PC-3 (cell line): ENCODE data around the gene FOXQ1. TPM values are rescaled to one million over a fixed set of nuclear protein-coding genes. Genes with fewer than 3 reads are reported as not detected.

Source experiments
- ATAC-seq: fragments of 200-7000 bp; cut with Tn5 transposase; 2 replicates; pipeline ENCODE4 v1.9.1; 2020; ENCODE audit warnings: mild to moderate bottlenecking, moderate library complexity
- BruUV-seq: library from RNA; stranded (reverse); fragments of 400-500 nt; replicated peaks from 2 replicates; lab custom pipeline; 2021; lab: Mats Ljungman, UMichigan
- CTCF ChIA-PET: fragments of 300-600 bp; sonication (Branson Sonifier 250); formaldehyde crosslinking; loops from one replicate; lab custom pipeline; 2022; ENCODE audit warnings: antibody characterized with exemption; lab: Charles Lee
- POLR2A ChIA-PET: fragments of 300-600 bp; sonication (Branson Sonifier 250); formaldehyde crosslinking; loops from one replicate; lab custom pipeline; 2022; ENCODE audit warnings: antibody characterized with exemption; ENCODE audit not compliant: unreplicated experiment; lab: Charles Lee
- DNase-seq: peaks from one replicate; pipeline ENCODE4 v3.0.0-alpha.2; 2015
- H2AFZ ChIP-seq: fragments of 300-600 bp; sonication (generic); 2 replicates; pipeline ENCODE4 v1.6.0; 2016; ENCODE audit warnings: antibody characterized with exemption, low read length
- H3F3A ChIP-seq: fragments of 300-600 bp; sonication (generic); one replicate; pipeline ENCODE4 v1.6.0; 2017; ENCODE audit warnings: antibody characterized with exemption, low read length, control low read depth, mild to moderate bottlenecking; ENCODE audit not compliant: unreplicated experiment
- H3K27ac ChIP-seq: fragments of 300-600 bp; sonication (generic); 2 replicates; pipeline ENCODE4 v1.5.1; 2016; ENCODE audit warnings: mild to moderate bottlenecking, low read length
- H3K27me3 ChIP-seq: fragments of 300-600 bp; sonication (generic); 2 replicates; pipeline ENCODE4 v1.6.1; 2016; ENCODE audit warnings: low read length, mixed read lengths
- H3K36me3 ChIP-seq: fragments of 300-600 bp; sonication (generic); 2 replicates; pipeline ENCODE4 v1.6.1; 2016; ENCODE audit warnings: low read depth, mixed run types, low read length, mixed read lengths
- H3K4me1 ChIP-seq: fragments of 300-600 bp; sonication (generic); 2 replicates; pipeline ENCODE4 v1.5.1; 2016; ENCODE audit warnings: low read length; ENCODE audit not compliant: insufficient read depth
- H3K4me2 ChIP-seq: fragments of 300-600 bp; sonication (generic); 2 replicates; pipeline ENCODE4 v1.6.0; 2016; ENCODE audit warnings: low read length
- H3K4me3 ChIP-seq: fragments of 300-600 bp; sonication (generic); 2 replicates; pipeline ENCODE4 v1.5.1; 2016; ENCODE audit warnings: mild to moderate bottlenecking, low read length, mixed read lengths
- H3K79me2 ChIP-seq: fragments of 300-600 bp; sonication (generic); 2 replicates; pipeline ENCODE4 v1.6.1; 2017; ENCODE audit warnings: low read length, mixed read lengths
- H3K9ac ChIP-seq: fragments of 300-600 bp; sonication (generic); 2 replicates; pipeline ENCODE4 v1.6.0; 2016; ENCODE audit warnings: mild to moderate bottlenecking, low read length
- H3K9me2 ChIP-seq: fragments of 300-600 bp; sonication (generic); replicated peaks from 2 replicates; pipeline ENCODE4 v1.6.1; 2016; ENCODE audit warnings: mixed run types, low read length, mixed read lengths
- H3K9me3 ChIP-seq: fragments of 300-600 bp; sonication (generic); 2 replicates; pipeline ENCODE4 v1.6.1; 2016; ENCODE audit warnings: low read length, mixed read lengths
- H4K20me1 ChIP-seq: fragments of 300-600 bp; sonication (generic); 2 replicates; pipeline ENCODE4 v1.6.1; 2016; ENCODE audit warnings: low read length, mixed read lengths
- EZH2 ChIP-seq: fragments of 300-600 bp; sonication (generic); IDR thresholded peaks from one replicate; pipeline ENCODE4 v1.6.1; 2017; ENCODE audit warnings: antibody characterized with exemption, mild to moderate bottlenecking, low read length; ENCODE audit not compliant: unreplicated experiment
- EZH2phosphoT487 ChIP-seq: fragments of 300-600 bp; sonication (generic); IDR thresholded peaks from 2 replicates; pipeline ENCODE4 v1.6.1; 2018; ENCODE audit warnings: mild to moderate bottlenecking, antibody characterized with exemption, low read length, borderline replicate concordance
- intact Hi-C: fragments of 100-400 bp; cut with micrococcal nuclease; formaldehyde crosslinking; loops from 2 replicates; pipeline ENCODE4 v1.9.0; 2023
- total RNA-seq: library from RNA; depleted of rRNA; stranded (reverse); fragments of >200 nt; gene quantifications from 2 replicates; pipeline ENCODE4 v1.2.3, GENCODE V29; 2014
- TF ChIP-seq, protein P1 (sequence below): fragments of 300-600 bp; sonication (generic); conservative IDR thresholded peaks from 2 replicates; pipeline ENCODE4 v1.5.1; 2017; ENCODE audit warnings: antibody characterized with exemption, low read depth, mild to moderate bottlenecking, low read length

FOXQ1 gene
- total RNA-seq, 1 experiment from 2014 or later: 7.5 TPM

DNA sequence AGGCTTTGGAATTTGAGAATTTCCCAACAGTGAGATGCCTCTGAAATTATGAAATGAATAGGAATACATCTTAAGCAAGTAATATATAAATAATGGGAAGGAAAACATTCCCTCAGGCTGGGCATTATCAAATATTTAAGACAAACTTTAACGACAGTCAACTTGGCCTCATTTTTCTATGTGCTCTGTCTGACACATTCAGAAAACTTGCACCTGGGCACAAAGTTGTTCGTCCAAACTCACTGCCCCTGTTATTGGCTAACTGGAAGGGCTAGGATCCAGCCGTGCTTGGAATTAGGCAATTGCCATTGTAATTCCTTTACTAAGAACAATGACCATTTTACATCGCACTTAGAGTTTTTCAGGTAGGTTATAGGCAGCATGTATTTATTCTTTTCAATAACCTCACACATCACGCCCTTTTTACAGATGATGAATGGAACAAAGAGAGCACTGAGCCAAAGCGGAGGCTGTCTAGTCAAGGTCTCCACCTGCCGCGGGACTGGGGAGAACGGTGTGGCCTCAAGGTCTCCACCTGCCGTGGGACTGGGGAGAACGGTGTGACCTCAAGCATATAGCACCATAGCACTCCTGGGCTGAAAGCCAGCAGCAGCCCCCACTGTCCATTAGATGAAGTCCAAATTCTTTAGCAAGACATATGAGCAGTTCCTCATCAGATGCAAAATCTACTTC, 40.7 kb upstream of the FOXQ1 start:
- TF ChIP-seq, protein P1, sequence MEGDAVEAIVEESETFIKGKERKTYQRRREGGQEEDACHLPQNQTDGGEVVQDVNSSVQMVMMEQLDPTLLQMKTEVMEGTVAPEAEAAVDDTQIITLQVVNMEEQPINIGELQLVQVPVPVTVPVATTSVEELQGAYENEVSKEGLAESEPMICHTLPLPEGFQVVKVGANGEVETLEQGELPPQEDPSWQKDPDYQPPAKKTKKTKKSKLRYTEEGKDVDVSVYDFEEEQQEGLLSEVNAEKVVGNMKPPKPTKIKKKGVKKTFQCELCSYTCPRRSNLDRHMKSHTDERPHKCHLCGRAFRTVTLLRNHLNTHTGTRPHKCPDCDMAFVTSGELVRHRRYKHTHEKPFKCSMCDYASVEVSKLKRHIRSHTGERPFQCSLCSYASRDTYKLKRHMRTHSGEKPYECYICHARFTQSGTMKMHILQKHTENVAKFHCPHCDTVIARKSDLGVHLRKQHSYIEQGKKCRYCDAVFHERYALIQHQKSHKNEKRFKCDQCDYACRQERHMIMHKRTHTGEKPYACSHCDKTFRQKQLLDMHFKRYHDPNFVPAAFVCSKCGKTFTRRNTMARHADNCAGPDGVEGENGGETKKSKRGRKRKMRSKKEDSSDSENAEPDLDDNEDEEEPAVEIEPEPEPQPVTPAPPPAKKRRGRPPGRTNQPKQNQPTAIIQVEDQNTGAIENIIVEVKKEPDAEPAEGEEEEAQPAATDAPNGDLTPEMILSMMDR: no peak
- TF ChIP-seq EZH2: no peak
- Histone ChIP-seq H3K9ac (no peak overlapping the region), H3K27me3 (no peaks in the 10 kb centered on the region), H3K9me3 (no peaks in the 10 kb centered on the region), H3K4me3 (no peak overlapping the region), H3K4me1 (peaks cover 13% of the 10 kb centered on the region), H3K4me2 (no peak overlapping the region), H2AFZ (peak overlapping the region; percentile 30; the same call in 1 of the 2 replicates), H3K27ac (no peak overlapping the region), H3K36me3 (no peaks in the 10 kb centered on the region), H3F3A (no peaks in the 10 kb centered on the region), H3K79me2 (no peaks in the 10 kb centered on the region), H3K9me2 (no peaks in the 10 kb centered on the region), H4K20me1 (no peaks in the 10 kb centered on the region)
- BruUV-seq: no TSS peak
- intact Hi-C loops: no loop called here
- DNase-seq (peak; percentile 34), ATAC-seq (no peak)
- ChIA-PET CTCF (no interaction called here), POLR2A (no interaction called here)

DNA sequence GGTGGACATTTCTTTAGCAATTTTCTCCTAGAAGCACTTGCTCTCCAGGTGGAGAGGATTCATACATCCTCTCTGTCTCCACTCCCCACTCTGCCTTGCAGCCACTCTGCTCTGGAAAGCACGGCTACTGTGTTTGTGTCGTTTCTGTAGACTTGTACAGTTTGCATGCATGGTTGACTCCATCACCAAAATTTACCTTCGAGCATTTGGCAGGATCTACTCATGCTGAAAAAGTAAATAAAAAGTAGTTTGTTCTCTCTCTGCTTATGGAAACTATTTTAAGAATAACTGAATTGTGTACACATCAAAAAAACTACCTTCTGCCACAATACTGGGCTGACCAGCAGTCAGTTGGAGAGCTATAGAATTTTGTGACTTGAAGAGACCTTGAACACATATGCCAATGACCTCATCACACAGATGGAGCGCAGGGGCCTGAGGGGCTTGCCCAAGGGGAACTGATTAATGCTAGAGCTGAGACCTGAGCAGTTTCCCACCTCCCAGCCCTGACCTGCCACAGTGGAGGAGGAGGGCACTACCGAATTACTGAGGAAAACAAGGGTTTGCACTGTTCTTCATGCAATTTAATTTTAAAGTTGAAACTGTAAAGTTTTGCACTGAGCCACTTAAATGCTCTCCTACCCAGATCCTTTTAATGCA, 33.7 kb upstream of the FOXQ1 start:
- Histone ChIP-seq H3K9ac (no peak overlapping the region), H3K9me2 (no peaks in the 10 kb centered on the region), H3K4me1 (peaks cover 10% of the 10 kb centered on the region; the same call in 1 of the 2 replicates), H3K79me2 (no peaks in the 10 kb centered on the region), H3K27me3 (no peaks in the 10 kb centered on the region), H3K36me3 (no peaks in the 10 kb centered on the region), H3K4me2 (peak overlapping the region; percentile 35), H3K9me3 (no peaks in the 10 kb centered on the region), H4K20me1 (no peaks in the 10 kb centered on the region), H3F3A (no peaks in the 10 kb centered on the region), H2AFZ (no peak overlapping the region), H3K4me3 (no peak overlapping the region), H3K27ac (no peak overlapping the region)
- intact Hi-C loops: no loop called here
- DNase-seq (peak; percentile 52), ATAC-seq (peak; percentile 68)
- CTCF ChIA-PET: no interaction called here
- no TSS peak for BruUV-seq
- TF ChIP-seq EZH2 (no peak), EZH2phosphoT487 (no peak)
- TF ChIP-seq, protein P1: no peak
- POLR2A ChIA-PET: no interaction called here

DNA sequence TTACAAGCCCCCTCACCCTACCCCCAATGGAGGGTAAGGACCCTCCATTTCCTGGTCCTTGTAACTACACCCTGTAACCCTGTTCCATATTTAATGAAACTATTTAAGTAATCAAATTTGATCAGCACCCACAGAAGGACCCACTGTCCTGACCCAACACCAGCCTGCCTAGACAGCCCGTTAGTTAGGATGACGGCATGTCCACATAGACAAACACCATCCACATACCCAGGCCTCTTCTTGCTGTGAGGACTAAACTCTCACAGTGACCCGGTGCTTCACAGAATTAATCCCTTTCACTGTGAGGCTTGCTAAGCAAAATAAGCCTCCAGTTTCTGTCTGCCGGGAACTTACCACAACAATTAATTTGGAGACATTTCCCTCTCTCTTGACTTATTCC, 32.8 kb upstream of the FOXQ1 start:
- ChIA-PET CTCF (no interaction called here), POLR2A (no interaction called here)
- H3K9me2 ChIP-seq: no peaks in the 10 kb centered on the region
- no peak overlapping the region for H3K4me2 ChIP-seq
- no peak overlapping the region for H2AFZ ChIP-seq
- H3K9me3 ChIP-seq: no peaks in the 10 kb centered on the region
- H3K27me3 ChIP-seq: no peaks in the 10 kb centered on the region
- no peak for TF ChIP-seq EZH2phosphoT487
- no peak for TF ChIP-seq EZH2
- TF ChIP-seq, protein P1: no peak
- no peak overlapping the region for H3K27ac ChIP-seq
- BruUV-seq: no TSS peak
- H3F3A ChIP-seq: no peaks in the 10 kb centered on the region
- H3K4me1 ChIP-seq: peaks cover 10% of the 10 kb centered on the region; the same call in 1 of the 2 replicates
- ATAC-seq (no peak), DNase-seq (no peak)
- H3K9ac ChIP-seq: no peak overlapping the region
- intact Hi-C loops: no loop called here
- H3K4me3 ChIP-seq: no peak overlapping the region
- H3K79me2 ChIP-seq: no peaks in the 10 kb centered on the region
- H4K20me1 ChIP-seq: no peaks in the 10 kb centered on the region
- no peaks in the 10 kb centered on the region for H3K36me3 ChIP-seq
